GM10266 (cell line): Measurements from ENCODE around the gene ARHGEF7.

Source experiments
- DNase-seq: peaks from one replicate; pipeline ENCODE4 v3.0.0; 2012; ENCODE audit errors: extremely low spot score
- TF ChIP-seq, protein P1 (sequence below): IDR thresholded peaks from 2 replicates; pipeline ENCODE4 v1.5.1; 2012; ENCODE audit warnings: mild to moderate bottlenecking, low read depth; ENCODE audit not compliant: control insufficient read depth, insufficient read depth; ENCODE audit errors: missing control alignments

ARHGEF7 gene

DNA sequence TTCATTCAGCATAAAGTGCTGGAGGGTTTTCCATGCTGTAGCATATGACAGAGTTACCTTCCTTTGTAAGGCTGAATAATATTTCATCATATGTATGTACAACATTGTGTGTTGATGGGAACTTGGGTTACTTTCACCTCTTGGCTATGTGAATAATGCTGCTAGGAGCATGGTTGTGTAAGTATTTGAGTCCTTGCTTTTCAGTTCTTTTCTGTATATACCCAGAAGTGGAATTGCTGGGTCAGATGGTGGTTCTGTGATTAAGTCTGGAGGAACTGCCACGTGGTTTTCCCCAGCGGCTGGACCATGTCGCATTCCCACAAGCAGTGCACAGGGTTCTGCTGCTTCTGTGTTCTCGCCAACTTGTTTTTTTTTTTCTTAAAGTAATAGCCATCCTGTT lies 104.2 kb downstream of the ARHGEF7 start:
- TF ChIP-seq, protein P1, sequence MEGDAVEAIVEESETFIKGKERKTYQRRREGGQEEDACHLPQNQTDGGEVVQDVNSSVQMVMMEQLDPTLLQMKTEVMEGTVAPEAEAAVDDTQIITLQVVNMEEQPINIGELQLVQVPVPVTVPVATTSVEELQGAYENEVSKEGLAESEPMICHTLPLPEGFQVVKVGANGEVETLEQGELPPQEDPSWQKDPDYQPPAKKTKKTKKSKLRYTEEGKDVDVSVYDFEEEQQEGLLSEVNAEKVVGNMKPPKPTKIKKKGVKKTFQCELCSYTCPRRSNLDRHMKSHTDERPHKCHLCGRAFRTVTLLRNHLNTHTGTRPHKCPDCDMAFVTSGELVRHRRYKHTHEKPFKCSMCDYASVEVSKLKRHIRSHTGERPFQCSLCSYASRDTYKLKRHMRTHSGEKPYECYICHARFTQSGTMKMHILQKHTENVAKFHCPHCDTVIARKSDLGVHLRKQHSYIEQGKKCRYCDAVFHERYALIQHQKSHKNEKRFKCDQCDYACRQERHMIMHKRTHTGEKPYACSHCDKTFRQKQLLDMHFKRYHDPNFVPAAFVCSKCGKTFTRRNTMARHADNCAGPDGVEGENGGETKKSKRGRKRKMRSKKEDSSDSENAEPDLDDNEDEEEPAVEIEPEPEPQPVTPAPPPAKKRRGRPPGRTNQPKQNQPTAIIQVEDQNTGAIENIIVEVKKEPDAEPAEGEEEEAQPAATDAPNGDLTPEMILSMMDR: no peak
- DNase-seq: no peak

- no peak for DNase-seq
- TF ChIP-seq, protein P1: no peak
Measured at GRCh38 chr13:111219950-111220349, 104.8 kb downstream of the ARHGEF7 start.

DNA sequence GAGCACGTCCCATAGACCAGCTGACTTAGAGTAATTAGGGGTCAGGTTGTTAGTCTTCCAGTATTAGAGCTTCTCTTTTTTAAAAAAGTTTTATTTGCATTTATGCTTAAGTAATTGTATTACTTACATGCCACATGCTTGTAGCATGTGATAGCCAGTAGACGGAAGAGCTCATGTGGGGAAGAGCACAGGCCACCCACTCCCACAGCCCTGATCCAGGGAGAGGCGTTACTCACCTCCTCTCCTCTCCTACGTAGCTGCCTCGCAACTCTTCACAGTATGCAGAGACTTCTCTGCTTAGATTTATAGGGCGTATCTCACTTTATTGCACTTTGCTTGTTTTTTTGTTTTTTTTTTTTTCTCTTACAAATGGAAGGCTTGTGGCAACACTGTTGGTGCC lies 110.1 kb downstream of the ARHGEF7 start:
- TF ChIP-seq, protein P1: no peak
- no peak for DNase-seq

DNA sequence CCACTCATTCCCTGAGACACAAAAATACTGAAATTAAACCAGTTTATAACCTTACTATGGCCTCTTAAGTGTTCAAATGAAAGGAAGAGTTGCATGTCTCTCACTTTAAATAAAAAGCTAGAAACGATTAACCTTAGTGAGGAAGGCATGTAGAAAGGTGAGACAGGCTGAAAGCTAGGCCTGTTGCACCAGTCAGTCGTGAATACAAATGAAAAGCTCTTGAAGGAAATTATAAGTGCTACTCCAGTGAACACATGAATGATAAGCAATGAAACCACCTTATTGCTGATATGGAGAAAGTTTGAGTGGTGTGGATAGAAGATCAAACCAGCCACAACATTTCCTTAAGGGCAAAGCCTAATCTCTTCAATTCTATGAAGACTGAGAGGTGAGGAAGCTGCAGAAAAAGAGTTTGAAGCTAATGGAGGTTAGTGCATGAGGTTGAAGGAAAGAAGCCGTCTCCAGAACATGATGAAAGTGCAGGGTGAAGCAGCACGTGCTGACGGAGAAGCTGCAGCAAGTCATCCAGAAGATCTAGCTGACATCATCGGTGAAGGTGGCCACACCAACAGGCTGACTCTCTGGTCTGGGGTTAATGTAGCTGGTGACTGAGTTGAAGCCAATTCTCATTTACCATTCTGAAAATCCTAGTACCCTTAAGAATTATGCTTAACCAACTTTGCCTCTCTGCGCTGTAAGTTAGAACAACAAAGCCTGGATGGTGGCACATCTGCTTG lies 110.9 kb downstream of the ARHGEF7 start:
- DNase-seq: no peak
- TF ChIP-seq, protein P1: no peak

GRCh38 chr13:111227405-111227804 lies 112.3 kb downstream of the ARHGEF7 start:
- no peak for DNase-seq
- TF ChIP-seq, protein P1: no peak

GRCh38 chr13:111228262-111229144 lies 113.4 kb downstream of the ARHGEF7 start:
- TF ChIP-seq, protein P1: no peak
- no peak for DNase-seq
